ENCODE results near the gene KLRF2.

The KLRF2 gene

GRCh38 chr12:9936591-9936990 is 55.3 kb downstream of the KLRF2 start:
- no peak for DNase-seq (ENCODE audit: low read depth)

- DNase-seq (ENCODE audit: low read depth) = no peak
Measured at GRCh38 chr12:9940375-9940774, 59.1 kb downstream of the KLRF2 start.

- DNase-seq (ENCODE audit: low read depth) = no peak
Measured at GRCh38 chr12:9941838-9942237, 60.5 kb downstream of the KLRF2 start.

- no peak for DNase-seq (ENCODE audit: low read depth)
Measured at GRCh38 chr12:9943240-9943639, 62.0 kb downstream of the KLRF2 start.

- DNase-seq (ENCODE audit: low read depth) = no peak
Measured at GRCh38 chr12:9944391-9944790, 63.1 kb downstream of the KLRF2 start.

Measured in activated T-cell treated with anti-CD3 and anti-CD28 coated beads for 48 hours (primary cell).